Fibroblast of peridontal ligament (primary cell): ENCODE results near the gene CES3.
"Not testable (repeated sequence)": the region's sequence is repeated elsewhere in the genome, so short reads cannot be mapped to it uniquely, and the experiment has no call there.

Experiments used
- DNase-seq: peaks from one replicate; pipeline ENCODE4 v3.0.0-alpha.2; 2010; ENCODE audit errors: extremely low read depth

Gene CES3

DNA sequence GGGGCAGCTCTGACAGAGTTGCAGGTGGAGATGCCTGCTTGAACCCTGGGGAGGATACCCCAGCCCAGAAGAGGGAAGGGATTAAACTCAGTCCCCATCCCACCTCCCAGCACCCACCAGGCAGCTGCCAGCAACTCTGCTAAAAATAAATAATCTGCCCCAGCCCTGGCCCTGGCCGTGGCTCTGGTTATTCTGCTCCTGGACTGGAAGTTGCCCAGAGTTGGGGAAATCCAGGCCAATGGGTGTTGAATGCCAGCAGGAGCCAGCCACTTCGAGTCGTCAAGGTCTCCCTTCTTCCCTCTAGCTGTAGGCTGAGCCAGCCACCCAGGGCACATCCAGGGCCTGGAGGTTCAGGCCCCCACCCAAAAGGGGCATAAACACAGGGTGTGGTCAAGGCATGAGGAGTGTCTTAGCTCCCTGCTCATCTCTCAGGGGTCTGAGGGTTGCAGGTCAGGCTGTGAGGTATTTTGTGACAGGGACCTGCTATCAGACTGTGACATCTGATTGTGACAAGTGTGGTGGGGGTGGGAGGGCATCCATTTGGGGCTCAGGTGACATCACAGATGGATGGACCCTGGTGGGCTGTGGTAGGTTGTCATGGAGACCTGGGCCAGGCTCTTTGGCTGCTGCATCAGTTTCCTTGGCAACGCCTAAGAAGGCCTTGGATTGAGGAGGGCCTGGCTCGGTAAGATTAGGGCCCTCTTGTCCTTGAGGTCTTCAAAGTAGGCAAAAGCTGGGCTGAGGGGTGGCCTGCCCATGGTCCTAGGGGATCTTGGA lies 34.7 kb upstream of the CES3 start:
- peak; percentile 22 for DNase-seq

DNA sequence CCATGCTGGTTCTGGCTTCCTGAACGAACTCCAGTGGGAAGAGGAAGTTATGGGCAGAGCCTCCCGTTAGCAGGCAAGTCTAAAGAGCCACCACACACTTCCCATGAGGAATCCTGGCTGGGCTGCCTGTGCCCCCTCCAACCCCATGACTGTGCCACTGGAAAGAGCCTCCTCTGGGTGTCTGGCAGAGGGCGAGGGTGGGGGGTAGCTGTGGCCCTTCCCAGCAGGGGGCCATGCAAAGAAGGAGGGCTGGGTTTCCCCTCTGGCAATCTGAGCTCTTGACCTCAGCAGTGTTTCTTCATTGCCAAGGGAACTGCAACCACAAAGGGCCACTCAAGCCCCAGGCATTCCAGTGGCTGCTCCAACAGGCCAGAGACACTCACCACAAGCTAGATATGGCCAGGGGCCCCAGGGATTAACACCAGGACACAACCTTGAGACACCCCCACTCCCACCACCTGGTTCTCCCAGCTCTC lies 34.1 kb upstream of the CES3 start:
- peak; percentile 86 for DNase-seq

DNA sequence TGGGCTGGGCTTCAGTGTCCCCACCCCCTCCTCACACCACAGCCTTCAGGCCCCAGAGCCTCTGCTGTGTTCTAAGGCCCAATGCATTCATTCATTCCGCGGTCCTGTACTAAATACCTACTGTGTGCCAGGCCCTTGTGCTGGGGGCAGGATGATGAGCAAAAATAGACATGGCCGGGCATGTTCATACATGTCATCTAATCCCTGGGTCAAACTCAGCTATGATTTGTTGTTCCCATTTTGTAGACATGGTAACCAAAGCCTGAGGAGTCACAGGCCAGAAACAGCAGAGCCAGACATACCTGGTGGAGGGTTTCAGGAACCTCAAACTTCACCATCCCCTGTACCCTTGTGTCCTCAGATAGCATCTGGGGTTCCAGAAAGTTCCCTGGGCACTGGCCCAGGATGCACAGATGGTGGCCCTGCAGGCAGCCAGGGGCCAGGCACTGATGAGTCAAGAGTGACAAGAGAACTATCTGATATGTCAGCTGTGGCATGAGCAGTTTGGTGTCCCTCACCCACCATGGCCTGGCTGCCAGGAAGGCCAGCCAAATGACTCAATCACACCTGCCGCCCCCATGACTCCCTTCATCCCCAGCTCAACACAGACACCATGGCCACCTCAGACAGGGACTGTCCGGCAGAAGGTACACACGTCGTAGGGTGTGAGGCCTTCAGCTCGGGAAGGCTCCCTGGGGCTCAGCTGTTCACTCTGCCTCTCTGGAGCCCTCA lies 33.0 kb upstream of the CES3 start:
- peak; percentile 15 for DNase-seq

DNA sequence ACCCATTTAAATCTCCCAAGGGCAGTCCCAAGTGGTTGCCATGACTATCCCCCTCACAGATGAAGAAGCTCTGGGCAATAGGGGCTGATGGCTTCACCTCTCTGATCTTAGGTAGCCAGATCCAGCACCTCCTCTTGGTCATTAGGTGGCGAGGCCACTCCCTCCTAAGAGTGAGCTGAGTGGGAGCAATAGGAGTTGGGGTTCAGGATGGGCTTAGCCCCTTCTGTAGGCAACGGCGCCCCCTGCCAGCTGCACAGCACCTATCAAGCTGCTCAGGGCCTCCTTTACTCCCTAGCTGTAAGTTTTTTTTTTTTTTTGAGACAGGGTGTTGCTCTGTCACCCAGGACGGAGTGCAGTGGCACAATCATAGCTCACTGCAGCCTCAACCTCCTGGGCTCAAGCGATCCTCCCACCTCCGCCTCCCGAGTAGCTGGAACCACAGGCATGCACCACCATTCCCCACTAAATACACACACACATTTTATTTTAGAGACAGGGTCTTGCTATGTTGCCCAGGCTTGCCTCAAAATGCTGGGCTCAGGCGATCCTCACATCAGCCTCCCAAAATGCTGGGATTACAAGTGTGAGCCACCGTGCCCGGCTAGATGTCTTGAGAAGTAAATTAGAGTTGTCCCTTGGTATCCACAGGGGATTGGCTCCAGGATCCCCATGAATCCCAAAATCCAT lies 32.2 kb upstream of the CES3 start:
- peak; percentile 36 for DNase-seq

DNA sequence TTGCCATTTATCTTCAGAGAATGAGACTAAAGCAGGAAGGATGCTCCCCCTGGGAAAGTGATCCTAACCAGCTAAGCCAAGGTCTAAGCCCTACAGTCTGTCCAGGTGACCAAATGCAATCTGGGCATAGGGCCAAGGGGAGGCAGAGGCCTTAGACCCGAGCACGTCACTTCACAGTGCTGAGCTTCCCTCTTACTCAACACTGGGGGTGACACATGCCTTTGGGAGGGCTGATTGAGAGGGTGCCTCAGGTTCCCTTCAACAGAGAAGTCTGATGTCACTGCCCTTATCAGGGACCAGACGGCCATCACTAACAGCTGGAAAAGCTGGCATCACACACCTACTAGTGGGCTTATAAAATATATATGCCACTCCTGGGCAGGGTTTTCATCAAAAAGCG lies 30.9 kb upstream of the CES3 start:
- no peak for DNase-seq

DNA sequence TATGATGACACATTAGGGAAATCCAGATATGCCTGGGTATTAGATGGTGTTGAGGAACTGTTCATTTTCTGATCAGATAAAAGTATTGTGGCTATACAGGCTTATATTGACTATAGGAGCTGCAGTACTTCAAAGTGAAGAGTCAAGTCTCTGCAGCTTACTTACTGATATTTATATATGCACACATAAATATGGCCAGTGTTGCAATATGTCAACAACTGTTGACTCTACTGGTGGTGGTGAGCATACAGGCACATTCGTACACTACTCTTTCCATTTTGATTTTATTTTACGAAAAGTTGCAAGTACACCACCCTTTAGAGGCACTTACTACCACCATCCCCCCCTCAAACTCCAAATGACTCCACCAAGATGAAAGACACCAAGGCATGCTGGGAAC lies 29.4 kb upstream of the CES3 start:
- no peak for DNase-seq

DNA sequence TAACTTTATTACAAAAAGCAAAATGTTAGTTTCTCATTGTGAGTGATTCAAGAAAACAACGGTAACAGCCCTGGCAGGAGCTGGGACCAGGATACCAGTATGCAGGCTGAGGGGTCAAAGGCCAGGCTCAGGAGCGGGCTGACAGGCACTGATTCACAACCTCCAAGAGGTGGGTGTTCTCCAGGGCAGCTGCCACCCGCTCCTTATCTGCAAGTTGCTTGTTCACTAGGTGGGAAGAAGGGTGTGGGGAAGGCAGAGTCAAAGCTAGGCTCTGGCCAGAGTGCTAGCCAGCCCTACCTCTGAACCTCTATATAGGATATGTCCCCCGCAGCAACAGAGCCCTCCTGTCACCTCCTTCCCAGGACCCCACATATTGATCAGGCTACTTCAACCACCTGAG lies 29.0 kb upstream of the CES3 start:
- DNase-seq = no peak

DNA sequence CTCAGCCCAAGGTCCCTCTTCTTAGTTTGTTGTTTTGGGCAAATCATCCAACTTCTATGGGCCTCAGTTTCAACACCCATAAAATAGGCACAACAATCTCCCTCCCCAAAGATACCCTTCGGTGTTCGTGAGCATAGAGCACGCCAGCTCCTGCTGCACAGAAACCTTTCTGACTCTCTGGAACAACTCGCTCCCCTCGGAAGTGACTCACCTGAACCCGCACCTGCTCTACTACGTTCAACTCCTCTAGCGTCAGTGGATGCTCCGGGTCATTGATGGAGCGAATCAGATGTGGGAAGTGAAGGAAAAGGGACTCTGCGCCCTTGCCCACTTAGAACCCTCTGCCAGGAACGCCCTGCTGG lies 27.3 kb upstream of the CES3 start:
- no peak for DNase-seq

DNA sequence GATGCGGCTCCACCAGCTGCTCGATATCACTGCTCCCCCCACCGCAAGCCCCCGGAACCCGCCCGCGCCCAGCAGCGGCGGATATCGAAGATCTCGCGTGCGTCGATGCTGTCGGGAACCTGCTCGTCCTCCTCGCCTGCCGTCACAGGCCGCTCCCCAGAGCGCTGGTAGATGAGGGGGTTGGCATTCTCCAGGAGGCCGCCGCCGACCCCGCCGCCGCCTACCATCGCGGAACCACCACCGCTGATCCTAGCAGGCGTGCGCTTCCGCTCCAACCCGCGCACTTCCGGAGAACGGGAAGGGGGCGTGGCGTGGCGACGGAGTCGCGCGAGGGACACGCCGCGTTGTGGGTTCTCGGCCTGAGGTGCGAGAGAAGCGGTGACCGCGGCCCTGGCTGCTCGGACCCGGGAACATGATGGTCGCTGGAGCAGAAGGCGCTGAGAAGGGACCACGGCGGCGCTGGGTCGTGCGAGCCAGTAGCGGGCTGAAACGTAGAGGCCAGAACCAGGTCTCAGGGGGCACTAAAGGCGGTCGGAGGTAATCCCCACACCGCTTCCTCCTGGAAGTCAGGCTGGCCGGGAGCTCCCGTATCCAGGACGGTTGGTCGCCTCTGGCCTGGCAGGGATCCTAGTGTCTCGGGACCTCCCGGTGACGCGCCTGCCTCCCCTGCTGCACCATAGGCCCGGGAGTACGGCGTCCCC lies 26.8 kb upstream of the CES3 start, which contains the start of gene CIAO2B:
CIAO2B (minus strand) TSS at position 265 of the 701 bp plus-strand sequence; CDS start at position 227, 38 bp downstream.
- peak; percentile 75 for DNase-seq

DNA sequence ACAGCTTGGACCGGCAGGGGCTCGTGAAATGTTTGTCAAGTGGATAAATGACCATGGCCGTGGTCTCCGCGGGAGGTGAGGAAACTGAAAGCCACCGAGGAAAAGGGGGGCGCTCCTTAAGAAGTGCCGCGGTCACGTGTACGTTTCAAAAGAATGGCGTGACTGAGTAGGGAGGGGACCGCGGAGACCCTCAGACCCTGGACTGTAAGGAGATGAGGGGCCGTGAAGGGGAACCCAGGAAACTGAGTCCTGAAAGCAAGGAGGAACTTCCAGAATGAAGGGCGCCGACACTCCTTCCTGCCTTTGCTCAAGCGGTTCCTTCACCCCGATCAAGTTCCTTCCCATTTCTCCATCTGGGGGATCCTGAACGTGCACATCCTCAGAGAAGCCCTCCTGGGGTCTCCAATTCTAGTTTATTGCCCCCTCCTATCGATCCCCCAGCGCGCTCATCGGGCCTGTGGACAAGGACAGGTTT lies 26.2 kb upstream of the CES3 start:
- peak; percentile 8 for DNase-seq

GRCh38 chr16:66935314-66936011 lies 25.6 kb upstream of the CES3 start, which contains the start of gene CES2:
TSS of gene CES2 (plus strand) at chr16:66935516. CDS start at chr16:66935636, 120 bp downstream.
- DNase-seq = peak; percentile 38

- no peak for DNase-seq
Observed at GRCh38 chr16:66936462-66936861, 24.6 kb upstream of the CES3 start.

- no peak for DNase-seq
Observed at GRCh38 chr16:66936889-66937554, 24.0 kb upstream of the CES3 start.

DNA sequence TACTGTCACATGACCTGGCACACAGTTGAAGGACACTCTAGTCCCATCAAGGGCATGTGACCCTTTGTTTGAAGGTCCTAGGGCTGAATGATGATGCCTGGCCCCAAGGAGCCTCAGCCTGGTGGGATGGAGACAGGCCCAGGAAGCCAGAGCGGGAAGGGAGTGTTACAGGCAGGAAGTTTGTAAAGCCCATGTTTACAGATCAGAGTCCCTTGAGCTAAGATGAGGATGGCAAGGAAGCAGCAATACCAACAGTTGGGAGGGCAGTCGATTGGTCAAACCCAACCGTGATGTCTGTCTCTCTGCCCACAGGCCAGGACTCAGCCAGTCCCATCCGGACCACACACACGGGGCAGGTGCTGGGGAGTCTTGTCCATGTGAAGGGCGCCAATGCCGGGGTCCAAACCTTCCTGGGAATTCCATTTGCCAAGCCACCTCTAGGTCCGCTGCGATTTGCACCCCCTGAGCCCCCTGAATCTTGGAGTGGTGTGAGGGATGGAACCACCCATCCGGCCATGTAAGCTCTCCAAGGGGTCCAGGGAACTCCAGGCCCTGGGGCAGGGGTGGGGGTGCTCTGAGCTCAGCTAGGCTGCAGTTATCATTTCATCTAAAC lies 23.2 kb upstream of the CES3 start:
- DNase-seq = no peak

GRCh38 chr16:66939366-66939765 lies 21.7 kb upstream of the CES3 start:
- DNase-seq = no peak

DNA sequence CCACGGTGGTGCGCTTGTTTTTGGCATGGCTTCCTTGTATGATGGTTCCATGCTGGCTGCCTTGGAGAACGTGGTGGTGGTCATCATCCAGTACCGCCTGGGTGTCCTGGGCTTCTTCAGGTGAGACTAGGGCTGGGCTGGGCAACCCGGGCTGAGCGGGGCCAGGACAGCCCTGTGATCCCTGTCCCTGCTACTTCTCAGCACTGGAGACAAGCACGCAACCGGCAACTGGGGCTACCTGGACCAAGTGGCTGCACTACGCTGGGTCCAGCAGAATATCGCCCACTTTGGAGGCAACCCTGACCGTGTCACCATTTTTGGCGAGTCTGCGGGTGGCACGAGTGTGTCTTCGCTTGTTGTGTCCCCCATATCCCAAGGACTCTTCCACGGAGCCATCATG lies 20.8 kb upstream of the CES3 start:
- no peak for DNase-seq

DNA sequence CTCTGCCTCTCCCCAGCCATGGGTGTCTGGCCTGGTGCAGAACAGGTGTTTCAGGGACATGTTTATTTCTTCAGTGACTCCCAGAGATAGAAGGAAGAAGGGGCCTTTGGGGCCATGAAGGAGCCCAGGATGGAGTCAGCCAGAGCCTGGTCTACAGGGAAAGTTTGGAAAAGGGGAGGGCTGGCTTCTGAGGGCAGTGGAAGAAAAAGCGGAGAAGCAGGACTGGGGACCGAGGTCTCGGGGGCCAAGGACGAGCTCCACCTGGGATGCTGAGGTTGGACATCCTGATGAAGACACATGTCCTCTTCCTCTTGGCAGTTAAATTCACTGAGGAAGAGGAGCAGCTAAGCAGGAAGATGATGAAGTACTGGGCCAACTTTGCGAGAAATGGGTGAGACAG lies 18.1 kb upstream of the CES3 start:
- DNase-seq = no peak

DNA sequence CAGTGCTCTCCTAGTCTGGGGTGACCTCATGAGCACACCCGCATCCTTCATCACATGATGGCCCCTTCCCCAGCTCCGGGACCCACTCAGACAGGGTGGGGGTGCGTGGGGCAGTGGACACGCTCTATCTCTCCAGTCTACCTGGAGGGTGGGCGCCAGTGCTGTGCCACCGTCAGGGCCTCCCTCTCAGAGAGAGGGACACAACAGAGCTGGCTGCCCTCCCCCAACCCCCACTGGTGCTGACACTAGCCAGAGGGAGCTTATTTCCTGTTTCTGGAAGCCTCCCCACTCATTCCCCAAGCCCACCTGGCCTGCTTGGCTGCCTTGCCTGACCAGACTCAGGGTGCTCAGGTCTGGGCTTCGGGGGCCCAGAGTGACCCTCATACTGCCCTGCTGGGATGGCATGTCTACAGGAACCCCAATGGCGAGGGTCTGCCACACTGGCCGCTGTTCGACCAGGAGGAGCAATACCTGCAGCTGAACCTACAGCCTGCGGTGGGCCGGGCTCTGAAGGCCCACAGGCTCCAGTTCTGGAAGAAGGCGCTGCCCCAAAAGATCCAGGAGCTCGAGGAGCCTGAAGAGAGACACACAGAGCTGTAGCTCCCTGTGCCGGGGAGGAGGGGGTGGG lies 17.5 kb upstream of the CES3 start:
- DNase-seq = no peak

DNA sequence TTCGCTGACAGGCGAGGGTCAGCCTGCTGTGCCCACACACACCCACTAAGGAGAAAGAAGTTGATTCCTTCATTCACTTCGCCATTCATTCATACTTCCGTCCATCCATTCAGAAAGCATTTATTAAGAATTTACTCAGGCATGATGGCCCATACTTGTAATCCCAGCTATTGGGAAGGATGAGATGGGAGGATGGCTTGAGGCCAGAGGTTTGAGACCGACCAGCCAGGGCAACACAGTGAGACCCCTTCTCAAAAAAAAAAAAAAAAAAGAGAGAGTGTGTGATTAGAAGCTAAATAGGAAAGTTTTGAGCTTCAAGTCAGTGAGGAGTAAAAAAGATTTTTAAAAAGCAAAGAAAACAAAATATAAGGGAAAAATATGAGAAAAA lies 17.0 kb upstream of the CES3 start:
- no peak for DNase-seq

- not testable (repeated sequence) for DNase-seq
Observed at GRCh38 chr16:66944971-66945370, 16.1 kb upstream of the CES3 start.
